ENCODE data around the gene AGBL4. TPM values are rescaled to one million over a fixed set of nuclear protein-coding genes. Genes with fewer than 3 reads are reported as not detected.

AGBL4 gene
- total and polyA plus RNA-seq, 9 of the 15 experiments (the other 6 are each of a cell fraction or from before 2014, with no cell fraction given) = 0.11 TPM; not detected in 7

- no peak overlapping the region for H3K4me2 ChIP-seq (ENCODE audit: insufficient read depth, low read length)
- H3K79me2 ChIP-seq (ENCODE audit: control insufficient read depth, insufficient read depth, low read length) = no peaks in the 10 kb centered on the region
- in situ Hi-C loops (cut with MboI) = no loop called here
- no peaks in the 10 kb centered on the region for H3K9me1 ChIP-seq (ENCODE audit: control insufficient read depth, insufficient read depth, low read length)
- no peaks in the 10 kb centered on the region for H3K4me1 ChIP-seq (replicated peaks in 1 of 2; ENCODE audit: control insufficient read depth in 2 of 2, insufficient read depth in 2 of 2, low read length in 2 of 2)
- FAIRE-seq (no peak), DNase-seq (ENCODE audit: extremely low read depth in 1 of 4, low spot score in 3 of 4) (no peak), ATAC-seq (no peak)
- BruUV-seq (replicated peaks) = no TSS peak
- H3K4me3 ChIP-seq = no peak overlapping the region
- intact Hi-C loops (cut with micrococcal nuclease) = no loop called here
- no peaks in the 10 kb centered on the region for H3K9me3 ChIP-seq (replicated peaks; ENCODE audit: control insufficient read depth, insufficient read depth, low read depth, low read length)
- H3K27me3 ChIP-seq (ENCODE audit: control insufficient read depth in 2 of 2, insufficient read depth in 2 of 2, low read length in 2 of 2) = no peaks in the 10 kb centered on the region
- H3K27ac ChIP-seq (ENCODE audit: extremely low read depth, low read depth, low read length) = no peak overlapping the region
- WGBS (ENCODE audit: insufficient coverage, low coverage, missing lambda C conversion rate) = 5% methylated on average over 1 of the region's 1 CpG
- ChIA-PET POLR2A (no interaction called here), CTCF (ENCODE audit: low intra/inter-chr PET ratio) (no interaction called here)
- TF ChIP-seq GTF2B (IDR thresholded peaks at IDR 0.05; ENCODE audit: extremely low read depth, insufficient read length) (no peak), ELF1 (tag; IDR thresholded peaks at IDR 0.05) (no peak), DNMT1 (IDR thresholded peaks at IDR 0.05) (no peak), CHD4 (IDR thresholded peaks at IDR 0.05; ENCODE audit: insufficient read depth, insufficient replicate concordance, low read depth, low read length, poor library complexity, severe bottlenecking) (no peak), FUS (optimal IDR thresholded peaks at IDR 0.05; ENCODE audit: low read depth, low read length) (no peak), DDX20 (tag; IDR thresholded peaks at IDR 0.05; ENCODE audit: low read depth) (no peak), ZHX1 (conservative IDR thresholded peaks at IDR 0.05; ENCODE audit: low read length) (no peak), ZNF263 (CRISPR knock-in tag; IDR thresholded peaks at IDR 0.05; ENCODE audit: borderline replicate concordance) (no peak), SAP30 (IDR thresholded peaks at IDR 0.05; ENCODE audit: borderline replicate concordance, insufficient read depth, low read depth, low read length, poor library complexity, severe bottlenecking) (no peak), NKRF (IDR thresholded peaks at IDR 0.05; ENCODE audit: borderline replicate concordance) (no peak)
- no peaks in the 10 kb centered on the region for H4K20me1 ChIP-seq (replicated peaks; ENCODE audit: control insufficient read depth, insufficient read depth, low read length)
- no peak overlapping the region for H2AFZ ChIP-seq (ENCODE audit: low read depth, low read length)
- no peaks in the 10 kb centered on the region for H3K36me3 ChIP-seq (ENCODE audit: control insufficient read depth, insufficient read depth, low read length)
- H3K9ac ChIP-seq (ENCODE audit: insufficient read depth in 1 of 2, low read depth in 2 of 2, low read length in 2 of 2) = no peak overlapping the region
Observed at GRCh38 chr1:49416758-49417157, 607.0 kb downstream of the AGBL4 start.
